GM21381 (cell line): Measurements from ENCODE around the gene DNAJC10.
"Not testable (repeated sequence)": the region's sequence is repeated elsewhere in the genome, so short reads cannot be mapped to it uniquely, and the experiment has no call there.

Experiments
- ATAC-seq: cut with Tn5 transposase; IDR thresholded peaks from one replicate; pipeline ENCODE4 v1.9.1; 2021; ENCODE audit warnings: mild to moderate bottlenecking, moderate library complexity; ENCODE audit not compliant: unreplicated experiment

The DNAJC10 gene

DNA sequence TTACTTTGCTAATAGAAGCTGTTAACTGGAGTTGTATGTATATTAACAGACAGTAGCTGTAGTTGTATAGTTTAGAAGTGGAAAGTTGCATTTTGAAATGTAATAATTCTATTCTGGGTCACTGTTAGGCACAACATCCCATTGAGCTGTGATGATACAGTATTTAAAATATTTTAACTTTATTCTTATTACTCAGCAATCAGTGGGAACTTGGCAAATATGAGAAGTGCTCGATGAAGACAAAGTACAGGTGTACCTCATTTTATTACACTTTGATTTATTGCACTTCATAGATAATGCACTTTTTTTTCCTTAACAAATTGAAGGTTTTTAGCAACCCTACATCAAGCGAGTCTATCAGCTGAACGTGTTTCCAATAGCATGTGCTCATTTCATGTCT lies 8.6 kb downstream of the DNAJC10 start:
- ATAC-seq, result no peak

DNA sequence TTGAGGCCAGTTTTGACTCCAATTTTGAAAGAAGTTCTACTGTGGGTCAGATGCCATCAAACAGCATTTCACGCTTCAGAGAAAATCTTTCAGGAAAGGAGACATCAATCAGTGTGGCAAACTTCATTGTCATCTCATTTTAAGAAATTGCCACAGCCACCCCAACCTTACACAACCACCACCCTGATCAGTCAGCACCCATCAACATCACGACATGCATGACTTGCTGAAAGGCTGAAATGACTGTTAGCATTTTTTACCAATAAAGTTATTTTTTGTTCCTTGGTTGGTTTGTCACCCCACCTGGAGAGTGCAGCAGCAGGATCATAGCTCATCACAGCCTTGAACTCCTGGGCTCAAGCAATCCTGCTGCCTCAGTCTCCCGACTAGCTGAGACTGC lies 10.4 kb downstream of the DNAJC10 start:
- ATAC-seq, result no peak

DNA sequence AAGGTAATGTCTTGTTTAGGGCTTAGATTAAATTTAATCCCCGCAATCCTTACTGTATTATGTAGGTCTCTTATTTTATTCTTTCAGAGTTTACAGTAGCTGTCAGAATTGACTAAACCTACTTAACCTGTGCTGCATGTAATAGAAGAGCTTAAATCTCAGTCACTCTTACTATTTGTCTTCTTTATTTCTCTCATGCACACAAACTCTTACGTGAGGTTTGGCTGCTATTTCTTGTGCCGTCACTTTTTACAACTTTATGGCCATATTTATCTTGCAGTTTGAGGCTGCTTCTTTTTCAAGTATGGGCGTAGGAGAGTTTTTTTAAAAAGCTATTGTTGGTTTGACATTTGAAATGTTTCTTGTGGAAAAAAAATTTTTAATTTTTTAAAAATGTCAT lies 12.0 kb downstream of the DNAJC10 start:
- ATAC-seq, result no peak

DNA sequence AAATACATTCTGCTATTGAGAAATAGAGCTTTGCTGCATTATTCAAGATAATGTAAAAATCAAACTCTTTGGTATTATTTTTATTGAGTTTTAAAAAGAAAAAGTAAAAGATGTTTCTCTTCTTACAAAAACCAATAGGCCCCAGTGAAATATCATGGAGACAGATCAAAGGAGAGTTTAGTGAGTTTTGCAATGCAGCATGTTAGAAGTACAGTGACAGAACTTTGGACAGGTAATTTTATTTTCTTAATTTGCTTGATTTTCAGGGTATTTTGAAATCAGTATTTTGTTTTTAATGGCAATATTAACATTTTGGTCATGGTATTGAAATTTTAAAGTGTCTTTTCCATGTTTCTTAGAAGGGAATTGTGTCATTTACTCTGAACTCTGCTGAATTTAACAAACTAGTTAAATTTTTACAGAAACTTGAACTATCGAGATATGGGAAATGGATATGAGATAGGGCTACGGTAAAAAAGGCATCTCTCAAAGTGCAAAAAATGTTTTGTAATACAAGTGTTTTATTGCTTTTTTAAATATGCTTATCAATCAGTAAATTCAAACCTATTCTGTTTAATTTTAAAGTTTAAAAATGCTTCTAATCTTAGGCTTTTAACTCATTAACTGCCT lies 13.8 kb downstream of the DNAJC10 start:
- ATAC-seq, result no peak

DNA sequence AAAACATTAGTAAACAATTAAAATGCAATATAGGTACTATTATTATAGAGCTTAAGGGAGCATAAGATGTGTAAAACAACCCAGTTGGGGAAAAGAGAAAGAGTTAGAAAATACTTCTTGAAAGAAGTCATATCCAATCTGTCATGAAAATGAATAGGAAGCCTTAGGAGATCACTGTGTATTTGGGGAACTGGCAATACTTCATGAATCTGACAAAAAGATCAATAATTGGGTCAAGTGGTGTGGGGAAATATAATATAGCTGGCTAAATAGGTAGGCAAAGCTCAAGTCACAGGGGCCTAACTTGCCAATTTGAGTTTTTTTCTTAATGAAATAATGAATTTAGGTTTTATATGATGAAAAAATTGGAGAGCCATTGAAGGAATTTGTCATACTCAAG lies 14.4 kb downstream of the DNAJC10 start:
- ATAC-seq, result no peak

DNA sequence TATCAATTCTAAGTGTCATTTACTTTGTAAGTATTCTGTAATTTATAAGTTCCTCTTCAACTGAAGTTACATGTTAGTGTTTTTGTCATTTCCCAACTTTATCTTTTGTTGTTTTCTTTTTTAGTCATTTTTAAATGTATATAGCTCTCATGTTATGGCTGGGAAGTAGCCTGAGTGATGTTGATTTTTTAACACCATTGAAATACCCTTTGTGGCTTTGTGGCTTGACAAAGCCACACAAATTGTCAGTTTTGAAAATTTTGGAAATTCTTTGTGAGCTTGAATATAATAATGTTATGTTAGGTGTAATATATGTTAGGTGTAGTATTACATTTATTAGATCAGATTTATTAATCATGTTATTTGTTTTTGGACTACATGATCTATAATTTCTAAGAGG lies 16.7 kb downstream of the DNAJC10 start:
- ATAC-seq, result no peak

DNA sequence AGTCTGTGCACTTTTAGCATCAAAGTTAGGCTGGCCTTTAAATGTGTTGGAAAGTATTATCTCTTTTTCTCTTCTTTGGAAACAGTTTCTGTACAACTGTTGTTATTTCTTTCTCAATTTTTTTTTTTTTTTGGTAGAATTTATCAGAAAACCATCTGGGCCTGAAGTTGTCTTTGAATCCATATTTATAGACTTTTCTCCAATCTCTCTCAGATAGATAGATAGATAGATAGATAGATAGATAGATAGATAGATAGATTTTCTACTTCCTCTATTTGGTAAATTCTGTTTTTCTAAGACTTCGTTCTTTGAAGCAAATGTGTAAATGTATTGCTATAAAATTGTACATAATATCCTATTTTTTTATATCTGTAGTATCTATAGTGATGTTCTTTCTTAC lies 17.5 kb downstream of the DNAJC10 start:
- no peak for ATAC-seq

DNA sequence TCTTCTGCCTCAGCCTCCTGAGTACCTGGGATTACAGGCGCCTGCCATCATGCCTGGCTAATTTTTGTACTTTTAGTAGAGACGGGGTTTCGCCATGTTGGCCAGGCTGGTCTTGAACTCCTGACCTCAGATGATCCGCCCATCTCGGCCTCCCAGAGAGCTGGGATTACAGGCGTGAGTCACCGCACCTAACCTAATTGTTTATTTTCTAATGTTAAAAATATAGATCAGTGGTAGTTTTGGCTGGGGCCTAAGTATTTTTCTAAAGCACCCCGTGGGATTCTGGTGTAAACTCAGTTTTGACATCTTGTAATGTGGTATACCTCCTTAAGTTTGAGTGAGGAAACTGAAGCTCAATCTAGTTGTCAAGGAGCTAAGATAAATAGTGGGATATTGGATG lies 20.8 kb downstream of the DNAJC10 start:
- ATAC-seq, result not testable (repeated sequence)

DNA sequence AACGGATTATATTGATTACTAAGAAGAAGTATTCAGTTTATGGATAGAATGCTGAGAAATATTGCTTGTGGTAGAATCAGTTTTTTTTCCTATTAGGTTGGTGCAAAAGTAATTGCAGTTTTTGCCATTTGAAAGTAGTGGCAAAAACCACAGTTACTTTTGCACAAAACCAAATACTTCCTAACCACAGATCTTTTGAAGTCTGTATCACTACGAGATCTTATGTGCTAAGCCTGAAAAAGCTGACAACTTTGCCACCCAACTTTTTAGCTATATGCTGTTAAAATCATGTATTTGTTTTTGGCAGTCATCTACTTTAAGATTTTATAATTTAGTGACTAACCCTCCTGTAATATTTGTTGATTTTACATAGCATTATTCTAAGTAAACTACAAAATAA lies 24.6 kb downstream of the DNAJC10 start:
- ATAC-seq, result no peak

DNA sequence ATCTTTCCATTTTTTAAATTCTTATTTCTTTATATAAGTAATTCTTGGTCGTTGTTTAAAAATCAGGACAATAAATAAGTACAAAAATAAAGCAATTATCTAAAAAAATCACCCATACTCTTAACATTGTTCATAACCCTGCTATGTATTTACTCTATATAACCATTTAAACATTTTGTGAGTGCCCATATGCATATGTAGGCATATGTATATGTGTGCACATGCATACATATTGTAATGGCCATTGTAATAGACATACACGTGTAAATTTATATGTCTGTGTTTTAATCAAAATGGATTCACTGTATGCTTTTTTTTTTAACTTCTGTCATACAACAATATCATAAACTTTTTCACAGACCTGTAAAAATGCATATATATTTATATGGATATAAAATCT lies 25.6 kb downstream of the DNAJC10 start:
- no peak for ATAC-seq

DNA sequence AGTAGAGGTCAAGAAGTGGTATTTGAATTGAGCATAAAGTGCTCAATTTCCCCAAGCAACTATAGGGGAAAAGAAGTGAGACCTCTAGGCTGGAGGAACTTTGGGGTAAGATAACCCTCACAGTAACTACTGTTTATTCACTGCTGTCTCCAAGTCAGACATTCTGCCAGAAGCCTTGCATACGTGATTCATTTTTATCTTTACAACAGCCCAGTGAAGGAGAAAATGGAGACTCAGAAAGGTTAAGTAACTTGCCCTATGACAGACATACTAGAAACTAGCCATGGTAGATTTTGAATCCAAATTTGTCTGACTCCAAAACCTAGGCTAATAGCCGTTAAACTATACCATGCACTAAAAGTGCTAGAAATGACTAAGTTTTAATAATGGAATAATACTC lies 28.4 kb downstream of the DNAJC10 start:
- ATAC-seq, result no peak

DNA sequence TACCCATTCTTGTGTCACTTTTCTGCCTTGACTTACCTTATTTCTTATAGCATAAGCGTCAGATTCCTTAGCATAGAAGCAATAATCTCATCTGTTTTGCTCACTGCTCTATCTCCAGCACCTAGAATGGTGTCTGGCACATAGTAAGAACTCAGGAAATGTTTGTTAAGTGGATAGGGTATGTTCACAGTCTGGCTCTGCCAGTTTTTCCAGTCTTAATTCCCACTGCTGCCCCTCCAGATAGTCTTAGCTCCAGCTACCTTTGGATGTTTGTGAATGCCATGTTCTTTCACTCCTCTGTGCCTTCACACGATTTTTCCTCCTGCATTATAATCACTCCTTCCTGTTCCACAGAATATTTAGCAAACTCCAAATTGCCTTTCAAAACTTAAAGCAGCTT lies 29.0 kb downstream of the DNAJC10 start:
- ATAC-seq, result no peak

DNA sequence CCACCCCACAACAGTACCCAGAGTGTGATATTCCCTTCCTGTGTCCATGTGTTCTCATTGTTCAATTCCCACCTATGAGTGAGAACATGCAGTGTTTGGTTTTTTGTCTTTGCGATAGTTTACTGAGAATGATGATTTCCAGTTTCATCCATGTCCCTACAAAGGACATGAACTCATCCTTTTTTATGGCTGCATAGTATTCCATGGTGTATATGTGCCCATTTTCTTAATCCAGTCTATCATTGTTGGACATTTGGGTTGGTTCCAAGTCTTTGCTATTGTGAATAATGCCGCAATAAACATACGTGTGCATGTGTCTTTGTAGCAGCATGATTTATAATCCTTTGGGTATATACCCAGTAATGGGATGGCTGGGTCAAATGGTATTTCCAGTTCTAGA lies 29.8 kb downstream of the DNAJC10 start:
- not testable (repeated sequence) for ATAC-seq

DNA sequence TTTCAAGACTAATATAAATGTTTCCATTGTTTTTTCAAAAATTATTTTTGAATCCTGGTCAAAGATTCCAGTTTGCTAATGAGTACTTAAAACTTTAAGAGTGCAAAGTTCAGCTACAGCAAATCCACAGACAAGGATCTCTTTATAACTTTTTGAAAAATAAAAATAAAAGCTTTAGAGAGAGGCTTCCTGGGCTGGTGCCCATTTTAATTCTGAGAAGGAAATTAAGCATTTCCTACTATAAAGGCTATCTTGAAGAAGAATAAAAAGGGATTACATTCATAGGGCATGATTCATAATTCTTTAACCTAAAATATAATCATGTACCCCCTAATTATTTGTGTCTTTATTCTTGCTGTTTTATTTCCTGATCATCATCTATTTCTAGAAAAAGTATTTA lies 38.2 kb downstream of the DNAJC10 start:
- no peak for ATAC-seq

DNA sequence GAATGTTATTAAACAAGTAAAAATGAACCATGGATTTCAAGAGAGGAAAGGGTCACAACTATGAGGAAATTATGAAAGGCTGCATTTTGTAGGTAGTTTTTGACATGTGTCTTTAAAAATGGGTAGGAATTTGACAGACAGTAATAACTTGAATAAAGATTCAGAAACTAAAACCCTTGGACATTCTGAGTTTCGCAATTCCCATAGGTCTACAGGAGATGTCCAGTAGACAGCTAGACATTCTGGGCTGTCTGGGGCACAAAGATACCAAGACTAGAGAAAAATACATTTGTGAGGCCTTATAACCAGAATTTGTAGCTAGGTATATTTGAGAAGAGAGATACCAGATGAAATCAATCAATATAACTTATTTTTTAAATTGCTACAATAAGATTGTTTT lies 42.3 kb downstream of the DNAJC10 start:
- ATAC-seq, result no peak

DNA sequence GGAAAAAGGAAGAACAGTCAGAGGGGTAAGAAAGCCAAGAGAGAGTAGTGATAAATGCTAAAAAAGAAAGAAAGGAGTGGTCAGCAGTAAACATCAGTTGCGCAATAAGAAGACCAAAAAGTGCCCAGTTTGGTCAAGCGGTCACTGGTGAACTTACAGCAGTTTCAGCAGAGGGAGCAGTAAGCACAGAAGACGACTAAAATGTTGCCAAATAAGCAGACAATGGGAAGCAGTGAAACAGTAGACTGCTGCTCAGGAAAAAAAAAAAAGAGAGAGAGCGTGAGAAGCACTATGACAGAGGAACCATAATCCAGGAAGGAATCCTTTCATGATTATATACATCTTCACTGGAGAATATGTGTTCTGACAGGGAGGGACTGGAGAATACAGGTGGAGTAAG lies 45.8 kb downstream of the DNAJC10 start:
- no peak for ATAC-seq

DNA sequence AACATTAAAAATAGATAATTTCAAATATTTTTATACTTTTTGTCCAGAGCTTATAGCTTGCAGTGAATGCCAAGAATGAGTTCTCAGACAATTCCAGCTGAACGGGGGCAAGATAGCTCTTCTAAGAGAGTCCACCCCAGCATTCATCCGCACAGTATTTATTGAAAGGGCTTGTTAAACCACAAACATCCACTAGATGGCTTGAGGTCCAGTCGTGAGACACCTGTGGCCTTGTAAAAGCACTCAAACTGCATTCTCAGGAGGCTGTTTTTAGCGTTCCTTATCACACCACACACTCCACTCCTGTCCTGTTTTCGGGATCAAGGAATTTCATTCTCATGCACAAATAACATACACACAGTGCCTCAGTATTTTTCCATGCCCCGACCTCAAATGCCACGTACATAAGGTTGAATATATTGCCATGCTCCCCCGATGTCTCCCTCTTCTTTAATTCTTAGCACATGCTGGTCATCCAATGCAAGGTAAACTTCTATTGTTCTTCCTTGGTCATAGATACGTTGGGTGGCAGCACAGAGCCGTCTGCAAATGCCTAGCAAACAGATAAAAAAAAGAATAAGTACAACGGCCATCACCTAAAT lies 47.4 kb downstream of the DNAJC10 start:
- no peak for ATAC-seq

DNA sequence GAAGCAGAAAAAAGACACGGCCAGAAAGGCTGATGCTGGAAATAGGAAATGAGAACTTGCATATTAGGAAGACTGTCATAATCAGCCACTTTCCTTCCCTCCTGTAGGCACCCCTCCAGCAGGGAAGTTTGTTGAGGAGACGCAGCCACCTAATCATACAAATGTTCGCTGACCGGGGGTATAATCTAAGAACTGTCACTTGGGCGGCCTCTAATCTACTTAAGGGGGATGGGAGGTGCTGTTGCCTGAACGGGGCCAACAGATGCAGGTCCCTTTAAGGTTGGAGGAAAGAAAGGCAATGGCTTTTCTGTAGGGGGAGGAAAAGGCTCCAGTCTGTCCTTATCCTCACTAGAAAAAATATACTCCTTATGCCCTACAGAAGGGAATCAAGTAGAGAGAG lies 50.6 kb downstream of the DNAJC10 start:
- no peak for ATAC-seq

DNA sequence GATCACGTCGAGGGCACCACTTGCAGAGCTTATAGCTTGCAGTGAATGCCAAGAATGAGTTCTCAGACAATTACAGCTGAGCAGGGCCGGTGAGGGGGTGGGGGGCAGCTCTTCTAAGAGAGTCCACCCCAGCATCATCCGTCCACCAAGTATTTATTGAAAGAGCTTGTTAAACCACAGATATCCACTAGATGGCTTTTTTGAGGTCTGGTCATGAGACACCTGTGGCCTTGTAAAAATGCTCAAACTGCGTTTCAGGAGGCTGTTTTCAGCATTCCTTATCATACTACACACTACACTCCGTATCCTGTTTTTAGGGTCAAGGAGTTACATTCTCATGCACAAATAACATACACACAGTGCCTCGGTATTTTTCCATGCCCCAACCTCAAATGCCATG lies 51.5 kb downstream of the DNAJC10 start:
- no peak for ATAC-seq

DNA sequence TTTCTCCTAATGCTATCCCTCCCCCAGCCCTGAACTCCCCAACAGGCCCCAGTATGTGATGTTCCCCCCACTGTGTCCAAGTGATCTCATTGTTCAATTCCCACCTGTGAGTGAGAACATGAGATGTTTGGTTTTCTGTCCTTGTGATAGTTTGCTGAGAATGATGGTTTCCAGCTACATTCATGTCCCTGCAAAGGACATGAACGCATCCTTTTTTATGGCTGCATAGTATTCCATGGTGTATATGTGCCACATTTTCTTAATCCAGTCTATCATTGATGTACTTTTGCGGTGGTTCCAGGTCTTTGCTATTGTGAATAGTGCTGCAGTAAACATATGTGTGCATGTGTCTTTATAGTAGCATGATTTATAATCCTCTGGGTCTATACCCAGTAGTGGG lies 52.9 kb downstream of the DNAJC10 start:
- not testable (repeated sequence) for ATAC-seq

DNA sequence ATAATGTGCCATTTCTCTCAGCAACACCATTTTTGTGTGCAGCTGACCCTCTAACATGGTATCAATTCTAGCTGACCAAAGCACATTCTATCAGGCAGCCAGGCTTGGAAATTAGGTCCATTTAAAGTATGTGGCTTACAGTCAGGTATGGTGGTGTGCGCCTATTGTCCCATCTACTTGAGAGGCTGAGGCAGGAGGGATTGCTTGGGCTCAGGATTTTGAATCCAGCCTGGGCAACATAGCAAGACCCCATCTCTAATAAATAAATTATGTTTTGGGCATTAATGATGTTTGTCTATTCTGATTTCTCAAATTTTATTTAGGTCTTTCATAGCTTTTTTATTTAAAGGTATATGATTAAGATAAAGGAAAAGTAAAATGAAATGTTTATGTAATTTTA lies 63.3 kb downstream of the DNAJC10 start:
- ATAC-seq, result no peak

DNA sequence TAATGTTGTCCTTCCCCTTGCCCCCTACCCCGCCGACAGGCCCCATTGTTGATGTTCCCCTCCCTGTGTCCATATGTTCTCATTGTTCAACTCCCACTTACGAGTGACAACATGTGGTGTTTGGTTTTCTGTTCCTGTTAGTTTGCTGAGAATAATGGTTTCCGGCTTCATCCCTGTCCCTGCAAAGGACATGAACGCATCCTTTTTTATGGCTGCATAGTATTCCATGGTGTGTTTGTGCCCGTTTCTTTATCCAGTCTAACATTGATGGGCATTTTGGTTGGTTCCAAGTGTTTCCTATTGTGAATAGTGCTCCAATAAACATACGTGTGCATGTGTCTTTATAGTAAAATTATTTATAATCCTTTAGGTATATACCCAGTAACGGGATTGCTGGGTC lies 65.0 kb downstream of the DNAJC10 start:
- not testable (repeated sequence) for ATAC-seq

DNA sequence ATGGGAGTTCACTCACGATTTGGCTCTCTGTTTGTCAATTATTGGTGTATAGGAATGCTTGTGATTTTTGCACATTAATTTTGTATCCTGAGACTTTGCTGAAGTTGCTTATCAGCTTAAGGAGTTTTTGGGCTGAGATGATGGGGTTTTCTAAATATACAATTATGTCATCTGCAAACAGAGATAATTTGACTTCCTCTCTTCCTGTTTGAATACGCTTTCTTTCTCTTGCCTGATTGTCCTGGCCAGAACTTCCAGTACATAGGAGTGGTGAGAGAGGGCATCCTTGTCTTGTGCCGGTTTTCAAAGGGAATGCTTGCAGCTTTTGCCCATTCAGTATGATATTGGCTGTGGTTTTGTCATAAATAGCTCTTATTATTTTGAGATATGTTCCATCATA lies 66.6 kb downstream of the DNAJC10 start:
- ATAC-seq, result not testable (repeated sequence)
